GM18517 (cell line): Measurements from ENCODE around the gene TBCE.
"Not testable (repeated sequence)": the region's sequence is repeated elsewhere in the genome, so short reads cannot be mapped to it uniquely, and the experiment has no call there.

Experiments
- ATAC-seq: cut with Tn5 transposase; IDR thresholded peaks from one replicate; pipeline ENCODE4 v1.9.1; 2021; ENCODE audit warnings: mild to moderate bottlenecking, moderate library complexity; ENCODE audit not compliant: unreplicated experiment

The TBCE gene

DNA sequence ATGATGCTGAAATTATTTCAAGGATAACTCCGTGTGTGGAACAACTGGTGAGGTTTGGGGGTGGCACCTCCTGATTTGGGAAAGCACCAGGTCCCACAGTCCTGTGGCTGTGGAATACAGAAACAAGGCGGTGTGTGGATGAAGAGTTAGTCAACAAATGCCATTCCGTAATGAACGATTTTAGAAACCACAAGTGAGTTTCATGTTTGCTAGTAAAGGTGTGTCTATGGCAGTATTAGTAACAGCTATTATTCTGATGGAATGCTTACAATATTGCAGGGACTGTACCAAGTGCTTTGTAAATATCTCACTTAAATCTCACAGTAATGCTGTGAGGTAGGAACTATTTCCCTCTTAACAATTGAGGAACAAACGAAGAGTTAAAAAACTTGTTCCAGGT, 83.2 kb downstream of the TBCE start:
- ATAC-seq, result no peak

DNA sequence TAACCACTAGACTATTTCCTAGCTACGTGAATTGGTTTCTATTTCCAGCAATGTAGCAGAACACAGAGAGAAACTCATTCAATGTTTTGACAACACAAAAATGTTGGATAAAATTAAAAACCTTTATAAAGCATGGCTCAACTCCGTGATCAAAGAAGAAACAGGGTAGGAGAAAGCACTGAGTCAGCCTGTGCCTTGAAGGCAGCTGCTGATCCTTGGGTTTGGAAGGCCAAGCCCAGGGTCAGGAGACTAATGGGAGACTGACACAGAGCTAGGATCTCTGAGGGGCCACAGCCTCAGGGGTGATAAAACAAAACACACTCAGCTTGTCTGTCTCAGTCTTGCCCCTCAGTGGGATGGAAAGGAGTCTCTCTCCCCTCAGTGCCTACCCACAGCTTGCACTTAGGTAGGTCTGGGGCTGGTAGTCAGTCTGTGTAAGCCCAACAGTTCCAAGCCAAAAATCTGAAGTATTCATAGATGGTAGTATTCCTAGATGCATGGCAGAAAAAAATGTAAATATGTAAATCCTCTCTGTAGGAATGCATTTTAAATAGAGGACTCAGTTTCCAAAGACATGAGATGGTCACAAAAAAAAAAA, 83.8 kb downstream of the TBCE start:
- ATAC-seq, result no peak

DNA sequence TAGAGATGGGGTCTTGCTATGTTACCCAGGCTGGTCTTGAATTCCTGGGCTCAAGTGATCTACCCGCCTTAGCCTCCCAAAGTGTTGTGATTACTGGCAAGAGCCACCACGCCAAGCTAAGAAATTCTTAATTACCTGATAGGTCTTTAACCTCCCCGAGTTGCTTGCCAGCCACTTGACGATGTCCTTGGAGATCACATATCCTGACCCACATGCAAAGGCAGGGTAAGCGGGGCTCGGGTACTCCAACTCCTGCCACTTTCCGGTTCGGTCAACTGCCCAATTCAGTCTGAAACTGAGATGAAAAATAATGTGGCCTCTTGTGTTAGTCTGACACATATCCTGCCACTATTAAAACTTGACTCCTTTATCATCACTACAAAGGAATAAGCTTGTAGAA, 86.8 kb downstream of the TBCE start:
- ATAC-seq, result no peak

DNA sequence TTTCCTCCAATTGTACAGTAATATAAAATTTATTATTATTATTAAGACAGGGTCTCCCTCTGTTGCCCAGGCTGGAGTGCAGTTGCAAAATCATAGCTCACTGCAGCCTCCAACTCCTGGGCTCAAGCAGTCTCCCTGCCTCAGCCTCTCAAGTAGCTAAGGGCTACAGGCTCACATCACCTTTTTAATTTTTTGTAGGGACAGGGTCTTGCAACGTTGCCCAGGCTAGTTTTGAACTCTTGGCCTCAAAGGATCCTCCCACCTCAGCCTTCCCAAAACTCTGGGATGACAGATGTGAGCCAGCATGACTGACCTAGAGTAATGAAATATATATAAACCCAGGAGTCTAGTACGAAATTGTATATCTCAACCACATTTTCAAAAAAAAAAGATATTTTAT, 87.9 kb downstream of the TBCE start:
- ATAC-seq, result no peak

DNA sequence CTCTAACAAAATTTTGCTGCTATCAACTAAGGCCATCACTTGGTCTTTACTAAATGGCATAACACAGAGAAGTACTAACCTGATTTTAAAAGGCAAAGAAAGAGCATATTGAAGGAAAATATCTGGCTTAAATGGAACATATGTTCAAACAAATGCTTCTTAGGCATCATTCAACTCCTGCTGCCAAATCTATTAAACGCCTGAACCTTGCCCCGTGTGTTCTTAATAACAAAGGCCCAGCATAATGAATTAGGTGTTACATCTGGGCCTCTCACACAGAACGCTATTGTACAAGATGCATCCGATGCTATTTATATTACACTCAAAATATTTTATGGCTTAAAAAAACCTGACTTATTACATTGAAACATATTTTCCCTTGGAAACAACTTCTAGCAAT, 88.6 kb downstream of the TBCE start:
- ATAC-seq, result no peak

DNA sequence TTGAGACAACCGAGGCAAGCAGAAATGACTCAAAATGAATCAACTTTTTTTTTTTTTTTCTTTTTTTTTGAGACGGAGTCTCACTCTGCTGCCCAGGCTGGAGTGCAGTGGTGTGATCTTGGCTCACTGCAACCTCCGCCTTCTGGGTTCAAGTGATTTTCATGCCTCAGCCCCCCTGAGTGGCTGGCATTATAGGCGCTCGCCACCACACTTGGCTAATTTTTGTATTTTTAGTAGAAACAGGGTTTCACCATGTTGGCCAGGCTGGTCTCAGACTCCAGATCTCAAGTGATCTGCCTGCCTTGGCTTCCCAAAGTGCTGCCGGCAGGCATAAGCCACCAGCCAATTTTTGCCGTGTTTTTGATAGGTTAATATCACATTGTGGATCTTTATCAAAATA, 90.6 kb downstream of the TBCE start:
- not testable (repeated sequence) for ATAC-seq

DNA sequence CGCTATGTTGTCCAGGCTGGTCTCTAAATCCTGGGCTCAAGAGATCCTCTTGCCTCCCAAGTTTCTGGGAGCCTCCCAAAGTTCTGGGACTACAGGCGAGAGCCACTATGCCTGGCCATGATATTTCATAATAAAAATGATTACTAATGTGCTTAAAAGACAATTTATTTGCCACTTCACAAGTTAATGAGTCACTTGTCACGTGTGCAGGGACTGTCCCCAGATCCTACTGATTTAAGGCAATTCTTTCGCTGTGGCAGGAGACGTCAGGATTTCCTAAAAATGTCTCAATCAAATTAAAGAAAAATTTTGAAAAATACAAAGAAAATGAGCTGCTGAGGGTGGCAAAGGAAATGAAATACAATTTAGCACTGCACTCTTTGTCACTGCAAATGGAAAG, 93.5 kb downstream of the TBCE start:
- ATAC-seq, result no peak

DNA sequence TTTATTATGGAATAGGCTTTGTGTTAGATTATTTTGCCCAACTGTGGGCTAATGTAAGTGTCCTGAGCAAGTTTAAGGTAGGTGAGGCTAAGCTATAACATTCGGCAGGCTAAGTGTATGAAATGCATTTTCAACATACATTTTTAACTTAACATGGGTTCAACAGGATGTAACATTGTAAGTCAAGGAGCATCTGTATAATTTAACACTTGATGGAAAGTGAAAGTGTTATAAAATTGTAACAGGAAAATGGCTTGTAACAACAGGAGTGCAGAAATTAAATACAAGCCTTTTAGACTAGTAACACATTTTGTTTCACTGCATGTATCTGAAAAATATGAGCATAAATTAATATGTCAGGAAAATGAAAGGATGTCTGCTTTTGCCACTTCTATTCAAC, 94.7 kb downstream of the TBCE start:
- no peak for ATAC-seq

DNA sequence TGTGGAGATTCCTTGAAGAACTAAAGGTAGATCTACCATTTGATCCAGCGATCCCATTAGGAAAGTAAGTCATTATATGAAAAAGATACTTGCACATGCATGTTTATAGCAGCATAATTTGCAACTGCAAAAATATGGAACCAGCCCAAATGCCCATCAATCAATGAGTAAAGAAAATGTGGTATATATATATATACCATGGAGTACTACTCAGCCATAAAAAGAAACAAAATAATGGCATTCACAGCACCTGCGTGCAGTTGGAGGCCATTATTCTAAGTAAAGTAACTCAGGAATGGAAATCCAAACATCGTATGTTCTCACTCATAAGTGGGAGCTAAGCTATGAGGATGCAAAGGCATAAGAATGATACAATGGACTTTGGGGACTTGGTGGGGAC, 95.6 kb downstream of the TBCE start:
- not testable (repeated sequence) for ATAC-seq

DNA sequence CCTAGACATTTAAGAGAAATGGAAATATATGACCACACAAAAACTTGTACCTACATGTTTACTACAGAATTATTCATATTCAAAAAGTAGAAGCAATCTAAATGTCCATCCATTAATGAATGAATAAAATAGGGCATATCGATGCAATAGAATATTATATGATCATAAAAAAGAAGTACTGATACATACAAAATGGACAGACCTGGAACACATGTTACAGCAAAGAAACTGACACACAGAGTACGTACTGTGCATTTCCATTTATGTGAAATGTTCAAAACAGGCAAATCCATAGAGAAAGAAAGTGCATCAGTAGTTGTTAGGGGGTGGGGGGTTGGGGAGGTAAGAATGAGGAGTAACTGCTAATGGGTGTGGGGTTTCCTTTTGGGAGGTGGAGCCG, 97.8 kb downstream of the TBCE start:
- ATAC-seq, result no peak

DNA sequence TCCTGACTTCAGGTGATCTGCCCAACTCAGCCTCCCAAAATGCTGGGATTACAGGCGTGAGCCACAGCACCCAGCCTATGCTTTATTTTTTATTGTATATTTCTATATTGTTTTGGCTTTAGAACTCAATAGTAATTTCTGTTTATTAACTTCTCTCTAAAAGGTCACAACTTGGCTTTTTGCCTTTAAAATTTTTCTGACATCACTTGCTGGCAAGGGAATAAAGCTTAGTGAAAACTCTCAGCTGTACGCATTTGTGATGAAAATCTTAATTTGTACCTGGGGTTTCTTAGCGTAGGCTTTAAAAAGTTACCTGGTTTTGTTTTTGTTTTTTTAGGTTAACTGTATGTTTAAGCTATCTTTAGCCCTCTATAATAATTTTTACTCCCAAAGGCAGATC, 100.8 kb downstream of the TBCE start:
- ATAC-seq, result no peak

DNA sequence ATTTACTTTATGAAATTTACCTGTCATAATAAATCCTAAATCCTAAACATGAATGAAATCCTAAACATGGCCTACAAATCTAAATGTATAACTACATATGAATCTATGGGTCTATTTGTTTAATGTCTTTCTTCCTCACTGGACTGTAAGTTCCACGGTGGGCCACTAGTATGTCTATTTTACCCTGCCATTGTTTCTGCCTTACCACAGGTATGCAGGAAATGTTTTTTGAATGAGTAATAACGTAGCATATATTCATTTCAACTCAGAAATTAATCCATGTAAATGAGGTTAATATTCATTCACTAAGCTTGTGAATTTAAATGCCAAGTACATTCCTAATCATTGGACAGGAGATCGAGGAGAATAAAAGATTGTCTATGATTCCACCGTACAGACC, 101.7 kb downstream of the TBCE start:
- ATAC-seq, result no peak

DNA sequence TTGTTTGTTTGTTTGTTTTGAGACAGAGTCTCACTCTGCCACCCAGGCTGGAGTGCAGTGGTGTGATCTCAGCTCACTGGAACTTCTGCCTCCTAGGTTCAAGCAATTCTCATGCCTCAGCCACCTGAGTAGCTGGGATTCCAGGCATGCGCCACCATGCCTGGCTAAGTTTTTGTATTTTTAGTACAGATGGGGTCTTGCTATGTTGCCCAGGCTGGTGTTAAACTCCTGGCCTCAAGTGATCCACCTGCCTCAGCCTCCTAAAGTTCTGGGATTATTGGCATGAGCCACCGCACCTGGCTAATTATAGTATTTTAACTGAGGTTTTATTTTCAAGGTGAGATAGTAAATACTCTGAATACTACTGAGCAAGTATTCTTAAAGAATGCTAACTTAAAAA, 102.7 kb downstream of the TBCE start:
- ATAC-seq, result not testable (repeated sequence)

DNA sequence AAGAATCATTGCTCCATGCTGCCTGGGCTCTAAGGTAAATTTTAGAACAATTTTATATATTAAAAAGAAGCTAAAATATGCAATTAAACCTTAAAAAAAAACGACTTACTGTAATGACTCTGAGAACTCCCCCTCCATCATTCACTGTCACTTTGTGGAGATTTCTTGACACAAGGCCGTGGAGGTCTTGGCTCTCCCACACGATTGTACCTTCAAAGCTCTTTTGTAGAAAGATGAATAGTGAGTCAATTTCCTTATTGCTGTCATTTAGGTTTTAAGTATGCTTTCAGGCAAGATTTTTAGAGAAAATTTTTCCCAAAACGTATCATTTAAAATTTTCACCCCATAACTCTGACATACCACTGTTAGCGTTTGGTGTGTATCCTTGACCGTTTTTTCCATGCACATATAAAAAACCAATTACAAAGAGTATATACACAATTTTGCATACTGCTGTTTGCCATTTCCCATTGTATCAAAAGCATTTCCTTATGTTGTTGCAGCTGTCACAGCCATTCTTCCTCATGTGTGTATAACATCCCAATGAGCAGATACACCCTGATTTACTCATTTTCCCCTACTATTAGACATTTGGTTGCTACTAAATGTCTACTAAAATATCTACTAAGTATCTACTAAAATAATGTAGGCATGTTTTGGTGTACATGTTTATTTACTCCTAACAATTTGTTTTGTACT, 103.7 kb downstream of the TBCE start:
- ATAC-seq, result no peak

DNA sequence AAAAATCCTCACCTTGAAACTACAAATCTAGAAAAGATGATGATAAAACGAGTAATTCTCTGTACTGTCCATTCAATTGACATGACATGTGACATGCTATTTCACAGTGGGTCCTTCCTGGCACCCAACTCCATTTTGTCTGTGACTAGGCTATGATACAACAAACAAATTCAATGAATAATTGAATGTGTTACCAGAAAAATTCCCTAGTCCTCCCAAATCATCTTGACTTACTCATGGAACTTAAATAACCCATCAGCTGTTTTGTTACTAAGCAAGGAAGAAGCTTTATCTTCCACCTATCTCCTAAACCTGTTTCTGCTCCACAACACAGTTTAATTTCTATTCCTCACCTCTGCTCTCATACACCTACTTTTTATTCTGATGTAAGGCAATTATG, 106.6 kb downstream of the TBCE start:
- no peak for ATAC-seq

DNA sequence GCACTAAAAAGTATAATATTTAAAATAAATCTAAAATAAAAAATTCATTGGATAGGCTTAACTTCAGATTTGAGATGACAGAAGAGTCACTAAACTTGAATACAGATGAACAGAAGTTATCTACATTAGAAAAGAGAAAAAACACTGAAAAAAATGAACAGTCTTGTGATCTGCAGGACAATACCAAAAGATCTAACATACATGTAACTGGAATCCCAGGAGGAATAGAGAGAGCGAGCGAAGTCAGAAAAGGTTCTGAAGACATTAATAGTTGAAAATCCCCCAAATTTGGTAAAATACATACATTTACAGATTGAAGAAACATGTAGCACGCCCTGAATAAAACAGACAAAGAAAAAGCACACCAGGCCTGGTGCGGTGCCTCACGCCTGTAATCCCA, 115.9 kb downstream of the TBCE start:
- ATAC-seq, result no peak

DNA sequence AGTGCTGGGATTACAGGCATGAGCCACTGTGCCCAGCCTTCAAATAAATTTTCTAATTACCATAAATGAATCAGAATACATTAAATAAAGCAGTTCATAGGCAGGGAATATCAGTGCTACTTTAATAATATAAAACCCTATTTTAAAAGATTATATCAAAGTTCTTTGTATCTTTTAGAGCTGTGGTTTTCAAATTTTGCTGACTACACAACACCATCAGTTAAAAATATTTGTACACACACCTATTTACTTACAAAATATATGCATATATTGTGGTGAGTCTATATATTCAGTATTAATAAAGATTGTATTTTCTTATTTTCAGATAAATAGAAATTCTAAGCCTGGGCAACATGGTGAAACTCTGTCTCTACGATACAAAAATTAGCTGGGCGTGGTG, 118.3 kb downstream of the TBCE start:
- ATAC-seq, result no peak

DNA sequence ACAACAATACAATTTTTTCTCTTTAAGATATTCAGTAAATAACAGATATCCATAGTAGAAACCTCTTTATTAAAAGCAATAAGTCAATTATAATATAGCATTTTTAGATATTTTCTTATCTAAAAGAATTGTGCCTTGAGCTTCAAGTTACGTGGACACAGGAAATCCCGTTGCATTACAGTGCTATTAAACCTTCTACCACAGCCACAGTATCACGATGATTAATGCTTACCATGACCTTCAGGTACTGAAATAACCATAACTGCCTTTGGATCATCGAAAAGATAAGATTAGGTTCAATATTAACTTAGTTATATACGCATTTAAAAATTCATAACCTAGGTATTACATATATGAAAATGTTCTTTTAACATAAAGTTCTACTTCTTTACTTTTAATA, 119.1 kb downstream of the TBCE start:
- no peak for ATAC-seq

DNA sequence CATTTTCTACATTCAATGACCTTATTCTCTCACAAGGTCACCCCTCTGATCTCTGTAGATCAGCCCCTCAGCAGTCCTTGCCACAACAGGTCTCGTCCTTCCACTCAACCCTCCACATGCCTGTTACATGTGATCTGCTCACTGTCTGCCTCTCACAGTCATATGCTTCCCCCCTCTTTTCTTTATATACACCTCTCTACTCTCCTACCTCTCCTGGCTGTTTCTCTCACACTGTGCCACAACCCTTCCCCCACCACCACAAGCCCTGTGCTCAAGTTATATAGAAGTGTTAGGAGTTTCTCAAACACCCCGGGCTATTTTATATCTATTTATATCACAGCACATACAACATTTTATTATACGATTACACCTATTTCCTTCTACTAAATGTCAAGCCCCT, 124.4 kb downstream of the TBCE start:
- no peak for ATAC-seq

DNA sequence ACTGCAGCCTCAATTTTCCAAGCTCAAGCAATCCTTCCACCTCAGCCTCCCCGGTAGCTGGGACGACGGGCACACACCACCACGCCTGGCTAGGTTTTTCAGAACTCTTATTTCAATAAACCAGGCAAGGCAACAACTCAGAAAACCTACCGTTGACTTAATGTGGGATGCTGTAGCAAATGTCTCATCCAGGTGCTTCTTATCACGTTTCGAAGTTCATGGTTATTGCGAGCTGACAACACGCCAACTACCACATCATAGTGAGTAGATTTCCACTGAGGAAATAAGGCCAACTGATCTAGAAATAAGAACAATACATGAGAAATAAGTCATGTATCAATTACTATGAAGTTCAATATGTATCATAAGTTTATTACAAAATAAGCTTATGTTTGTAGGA, 127.3 kb downstream of the TBCE start:
- ATAC-seq, result no peak

DNA sequence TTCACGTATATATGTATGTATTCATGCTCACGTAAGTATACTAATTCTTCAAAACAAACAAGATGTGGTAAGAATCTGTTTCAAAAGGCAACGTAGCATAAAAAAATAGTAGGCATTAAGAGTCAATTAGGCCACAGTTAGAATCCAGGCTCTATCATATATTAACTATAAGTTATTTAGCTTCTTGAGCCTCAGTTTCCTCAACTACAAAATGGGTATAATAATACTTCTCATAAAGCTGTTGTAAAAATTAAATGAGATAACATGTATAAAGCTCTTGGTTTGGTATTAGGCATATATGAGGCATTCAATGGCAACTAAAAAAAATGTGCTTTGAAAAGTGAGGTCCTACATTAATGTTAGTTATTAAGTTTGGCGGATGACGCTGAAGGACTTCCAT, 127.8 kb downstream of the TBCE start:
- ATAC-seq, result no peak

DNA sequence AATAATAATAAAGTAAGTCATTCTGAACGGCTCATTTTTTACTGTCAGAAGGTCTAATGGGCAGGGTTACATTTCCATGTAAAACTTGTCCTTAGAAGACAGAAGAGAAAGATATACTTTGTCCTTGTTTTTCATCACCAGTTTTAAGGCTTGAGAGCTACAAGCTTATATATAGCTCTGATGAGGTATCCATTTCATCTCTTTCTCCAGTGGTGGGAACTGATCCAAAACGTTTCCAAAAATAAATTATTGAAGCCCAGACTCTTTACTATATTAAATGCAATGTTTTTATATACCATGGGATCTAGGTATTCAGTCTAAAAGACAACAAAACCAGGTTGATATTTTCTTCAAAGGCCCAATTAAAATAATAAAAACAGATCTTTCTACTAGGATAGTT, 128.3 kb downstream of the TBCE start:
- ATAC-seq, result no peak

DNA sequence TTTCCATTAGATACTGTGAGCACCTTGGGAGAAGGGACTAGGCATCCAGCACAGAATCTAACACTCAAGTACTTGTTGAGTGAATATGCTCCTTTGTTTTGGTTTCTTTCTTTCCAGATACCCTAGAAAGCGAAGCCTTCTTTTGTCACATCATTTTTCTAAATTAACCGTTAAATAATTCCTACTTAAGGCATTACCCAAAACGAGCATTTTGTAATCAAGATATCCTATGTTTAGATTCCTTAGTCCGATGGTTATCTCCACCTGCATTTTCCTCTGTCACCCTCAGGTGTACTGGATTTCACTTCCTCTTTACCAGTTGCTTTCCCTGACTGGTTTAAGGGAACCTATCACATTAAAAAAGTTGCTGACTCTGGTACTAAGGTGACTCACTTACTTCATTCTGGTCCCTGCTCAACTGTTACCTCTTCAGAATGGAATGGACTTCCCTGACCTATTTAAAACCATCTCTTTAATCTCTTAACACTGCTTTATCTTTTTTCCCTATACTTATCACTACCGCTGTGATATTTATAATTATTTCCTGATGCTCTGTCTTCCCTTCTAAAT, 133.8 kb downstream of the TBCE start:
- ATAC-seq, result no peak
